ENCODE data around the gene TLR10. TPM values are rescaled to one million over a fixed set of nuclear protein-coding genes. Genes with fewer than 3 reads are reported as not detected.

TLR10 gene
- total and polyA plus RNA-seq, 2 donors (not counting 3 experiments of a cell fraction or from before 2014, with no cell fraction given) = not detected

DNA sequence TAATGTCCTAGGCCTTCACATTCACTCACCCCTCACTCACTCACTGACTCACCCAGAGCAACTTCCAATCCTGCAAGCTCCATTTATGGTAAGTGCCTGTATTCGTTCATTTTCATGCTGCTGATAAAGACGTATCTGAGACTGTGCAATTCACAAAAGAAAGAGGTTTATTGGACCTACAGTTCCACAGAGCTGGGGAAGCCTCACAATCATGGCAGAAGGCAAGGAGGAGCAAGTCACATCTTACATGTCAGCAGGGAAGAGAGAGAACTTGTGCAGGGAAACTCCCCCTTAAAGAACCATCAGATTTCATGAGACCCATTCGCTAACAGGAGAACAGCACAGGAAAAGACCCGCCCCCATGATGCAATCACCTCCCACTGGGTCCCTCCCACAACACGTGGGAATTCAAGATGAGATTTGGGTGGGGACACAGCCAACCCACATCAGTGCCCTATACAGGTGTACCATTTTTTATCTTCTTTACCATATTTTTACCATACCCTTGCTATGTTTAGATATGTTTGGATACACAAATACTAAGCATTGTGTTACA is 40.0 kb upstream of the TLR10 start:
- Histone ChIP-seq H3K9ac (replicated peaks; ENCODE audit: extremely low read depth, insufficient read depth, low read length) (no peak overlapping the region), H3K27ac (ENCODE audit: insufficient read depth, low read depth, low read length) (no peak overlapping the region), H3K36me3 (ENCODE audit: control insufficient read depth in 2 of 2, extremely low read depth in 1 of 2, insufficient read depth in 2 of 2, low read length in 2 of 2) (no peaks in the 10 kb centered on the region), H3K79me2 (ENCODE audit: control insufficient read depth, insufficient read depth, low read length) (no peaks in the 10 kb centered on the region), H3K4me2 (ENCODE audit: insufficient read depth, low read length) (no peak overlapping the region), H3K27me3 (ENCODE audit: control insufficient read depth in 2 of 2, insufficient read depth in 2 of 2, low read length in 2 of 2) (peaks cover 13 to 14% of the 10 kb centered on the region in 2 experiments), H3K9me3 (replicated peaks; ENCODE audit: control insufficient read depth, insufficient read depth, low read length) (no peaks in the 10 kb centered on the region), H3K4me3 (replicated peaks in 1 of 3; ENCODE audit: insufficient read depth in 1 of 3, low read depth in 1 of 3, low read length in 3 of 3) (no peak overlapping the region), H3K4me1 (ENCODE audit: control insufficient read depth, extremely low read depth, insufficient read depth, low read length) (no peaks in the 10 kb centered on the region), H2AFZ (ENCODE audit: low read depth, low read length) (no peak overlapping the region), H4K20me1 (replicated peaks; ENCODE audit: control insufficient read depth, extremely low read depth, insufficient read depth, low read length) (no peaks in the 10 kb centered on the region), H3K9me1 (replicated peaks; ENCODE audit: control insufficient read depth, extremely low read depth, insufficient read depth, low read length) (no peaks in the 10 kb centered on the region)
- TF ChIP-seq MYC (IDR thresholded peaks at IDR 0.05; ENCODE audit: low read depth, low read length) (no peak), GATA2 (IDR thresholded peaks at IDR 0.05; ENCODE audit: insufficient read depth, insufficient read length, low read depth, low read length) (no peak), POLR2AphosphoS5 (IDR thresholded peaks at IDR 0.05; ENCODE audit: insufficient read depth, low read depth, low read length) (no peak), FOS (IDR thresholded peaks at IDR 0.05; ENCODE audit: borderline replicate concordance, insufficient read depth, low read length) (no peak), EZH2 (IDR thresholded peaks at IDR 0.05; ENCODE audit: borderline replicate concordance, low read depth, low read length, severe bottlenecking) (no peak), CTCF (IDR thresholded peaks at IDR 0.05; ENCODE audit: extremely low read depth in 1 of 2, insufficient read depth in 1 of 2, low read depth in 1 of 2, low read length in 2 of 2) (no peak), POLR2A (IDR thresholded peaks at IDR 0.05; ENCODE audit: low read depth, low read length) (no peak), JUN (IDR thresholded peaks at IDR 0.05; ENCODE audit: borderline replicate concordance, insufficient read depth, insufficient read length, low read depth) (no peak)
- TF ChIP-seq, protein P1, sequence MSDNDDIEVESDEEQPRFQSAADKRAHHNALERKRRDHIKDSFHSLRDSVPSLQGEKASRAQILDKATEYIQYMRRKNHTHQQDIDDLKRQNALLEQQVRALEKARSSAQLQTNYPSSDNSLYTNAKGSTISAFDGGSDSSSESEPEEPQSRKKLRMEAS (IDR thresholded peaks at IDR 0.05; ENCODE audit: insufficient read depth, insufficient read length) = no peak
- no TSS peak for BruUV-seq (replicated peaks)
- intact Hi-C loops (cut with micrococcal nuclease) (no loop called here), dilution Hi-C loops (cut with MboI; ENCODE audit: extremely low pct_ligation_motif_present, low sequenced_read_pairs) (no loop called here)
- POLR2A ChIA-PET = no interaction called here
- CTCF ChIA-PET = interaction anchor here (0.9 to 1.2 kb wide), 2 partner anchors 33 to 40 kb away, joined by 3 read pairs; partner anchors contain the start of gene TLR10
- DNase-seq (ENCODE audit: low read depth, low spot score) = no peak
- FAIRE-seq = no peak

Data from endothelial cell of umbilical vein (primary cell).